Body of pancreas (tissue), 4 donors: ENCODE data around the gene ACBD6. TPM values are rescaled to one million over a fixed set of nuclear protein-coding genes. Genes with fewer than 3 reads are reported as not detected.

ENCODE experiments used
- ATAC-seq: fragments of 150-250 bp; one replicate; pipeline ENCODE4 v1.9.1; 2016
- DNase-seq, 4 donors: peaks; one replicate each; pipeline ENCODE4 v3.0.0-alpha.2; 2019
- H3K27ac ChIP-seq, 4 donors: fragments of 200-600 bp; sonication (generic); 1 replicate in 3 of 4; 2 replicates in 1 of 4; pipeline versions ENCODE4 v1.5.1 to v1.6.1; 2016 to 2019; ENCODE audit warnings: mild to moderate bottlenecking in 1 of 4, mixed read lengths in 1 of 4, moderate library complexity in 1 of 4
- H3K27me3 ChIP-seq, 2 donors: fragments of 200-600 bp; sonication (generic); one replicate each; pipeline ENCODE4 v1.6.0; 2016; ENCODE audit warnings: mild to moderate bottlenecking in 1 of 2
- H3K36me3 ChIP-seq, 2 donors: fragments of 200-600 bp; sonication (generic); replicated peaks in 1 of 2; 2 replicates each; pipeline ENCODE4 v1.5.1; 2016; ENCODE audit warnings: low read depth in 2 of 2; ENCODE audit not compliant: insufficient read depth in 1 of 2
- H3K4me1 ChIP-seq: fragments of 200-600 bp; sonication (generic); one replicate; pipeline ENCODE4 v1.6.0; 2016
- H3K4me3 ChIP-seq, 2 donors: fragments of 200-600 bp; sonication (generic); 1 replicate in 1 of 2; 2 replicates in 1 of 2; pipeline ENCODE4 v1.5.1; 2016 to 2019
- H3K9me3 ChIP-seq, 3 donors: fragments of 200-600 bp; sonication (generic); 1 replicate in 2 of 3; 2 replicates in 1 of 3; pipeline ENCODE4 v1.5.1; 2016
- POLR2A ChIP-seq, 3 donors: fragments of 450-650 bp; IDR thresholded peaks; one replicate each; pipeline ENCODE4 v1.6.1; 2016; ENCODE audit warnings: antibody characterized with exemption in 3 of 3, mild to moderate bottlenecking in 2 of 3
- WGBS, 2 donors: methylation state at CpG; one replicate each; pipeline ENCODE4 v1.1.5; 2017; 5-methylcytosine and 5-hydroxymethylcytosine counted together
- intact Hi-C: fragments of 100-400 bp; cut with DNase I; formaldehyde crosslinking; loops from one replicate; pipeline ENCODE4 v1.15.1; 2023
- total RNA-seq, 2 donors: library from RNA; depleted of rRNA; stranded (reverse); fragments of >200 nt; gene quantifications; one replicate each; pipeline ENCODE4 v1.1.0, GENCODE V29; 2016
- TF ChIP-seq, protein P1 (sequence below), 7 experiments: fragments of 450-650 bp in 4 of 7; fragments of 200-600 bp in 3 of 7; sonication (generic) in 3 of 7; IDR thresholded peaks; one replicate each; pipeline ENCODE4 v1.5.1; 2016 to 2019; ENCODE audit warnings: antibody characterized with exemption in 7 of 7

Gene ACBD6
- total RNA-seq, 2 donors from 2014 or later = 37.4 to 49.4 TPM

DNA sequence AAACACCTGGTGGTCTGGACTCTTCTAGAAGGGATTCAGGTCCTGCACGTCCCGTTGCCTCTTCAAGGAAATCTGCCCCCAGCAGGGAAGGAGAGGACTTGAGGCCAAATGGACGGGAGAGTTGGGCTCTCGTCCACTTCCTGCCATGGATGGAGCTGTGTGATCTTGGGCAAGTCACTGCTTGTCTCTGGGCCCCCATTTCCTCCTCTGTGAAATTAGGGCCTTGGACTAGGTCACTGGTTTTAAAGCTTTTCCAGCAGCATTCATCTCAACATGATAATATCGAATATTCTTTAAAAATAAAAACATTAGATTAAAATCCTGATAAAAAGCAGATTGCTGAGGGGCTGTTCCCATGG is 245.4 kb downstream of the ACBD6 start:
- TF ChIP-seq, protein P1, sequence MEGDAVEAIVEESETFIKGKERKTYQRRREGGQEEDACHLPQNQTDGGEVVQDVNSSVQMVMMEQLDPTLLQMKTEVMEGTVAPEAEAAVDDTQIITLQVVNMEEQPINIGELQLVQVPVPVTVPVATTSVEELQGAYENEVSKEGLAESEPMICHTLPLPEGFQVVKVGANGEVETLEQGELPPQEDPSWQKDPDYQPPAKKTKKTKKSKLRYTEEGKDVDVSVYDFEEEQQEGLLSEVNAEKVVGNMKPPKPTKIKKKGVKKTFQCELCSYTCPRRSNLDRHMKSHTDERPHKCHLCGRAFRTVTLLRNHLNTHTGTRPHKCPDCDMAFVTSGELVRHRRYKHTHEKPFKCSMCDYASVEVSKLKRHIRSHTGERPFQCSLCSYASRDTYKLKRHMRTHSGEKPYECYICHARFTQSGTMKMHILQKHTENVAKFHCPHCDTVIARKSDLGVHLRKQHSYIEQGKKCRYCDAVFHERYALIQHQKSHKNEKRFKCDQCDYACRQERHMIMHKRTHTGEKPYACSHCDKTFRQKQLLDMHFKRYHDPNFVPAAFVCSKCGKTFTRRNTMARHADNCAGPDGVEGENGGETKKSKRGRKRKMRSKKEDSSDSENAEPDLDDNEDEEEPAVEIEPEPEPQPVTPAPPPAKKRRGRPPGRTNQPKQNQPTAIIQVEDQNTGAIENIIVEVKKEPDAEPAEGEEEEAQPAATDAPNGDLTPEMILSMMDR (IDR thresholded peaks at IDR 0.05) = no peak
- TF ChIP-seq POLR2A (IDR thresholded peaks at IDR 0.05) = no peak
- H3K4me3 ChIP-seq = no peak overlapping the region
- DNase-seq = no peak
- ATAC-seq = no peak
- 57 to 59% methylated on average over 5 of the region's 5 CpGs for WGBS, 2 donors
- no peaks in the 10 kb centered on the region for H3K9me3 ChIP-seq
- H3K4me1 ChIP-seq = peaks cover 28% of the 10 kb centered on the region
- H3K27me3 ChIP-seq = no peaks in the 10 kb centered on the region
- no peak overlapping the region for H3K27ac ChIP-seq
- intact Hi-C loops = loop anchor here (10.0 kb wide), 1 partner anchor 228 kb away; no protein-coding TSS in a partner anchor
- no peaks in the 10 kb centered on the region for H3K36me3 ChIP-seq

DNA sequence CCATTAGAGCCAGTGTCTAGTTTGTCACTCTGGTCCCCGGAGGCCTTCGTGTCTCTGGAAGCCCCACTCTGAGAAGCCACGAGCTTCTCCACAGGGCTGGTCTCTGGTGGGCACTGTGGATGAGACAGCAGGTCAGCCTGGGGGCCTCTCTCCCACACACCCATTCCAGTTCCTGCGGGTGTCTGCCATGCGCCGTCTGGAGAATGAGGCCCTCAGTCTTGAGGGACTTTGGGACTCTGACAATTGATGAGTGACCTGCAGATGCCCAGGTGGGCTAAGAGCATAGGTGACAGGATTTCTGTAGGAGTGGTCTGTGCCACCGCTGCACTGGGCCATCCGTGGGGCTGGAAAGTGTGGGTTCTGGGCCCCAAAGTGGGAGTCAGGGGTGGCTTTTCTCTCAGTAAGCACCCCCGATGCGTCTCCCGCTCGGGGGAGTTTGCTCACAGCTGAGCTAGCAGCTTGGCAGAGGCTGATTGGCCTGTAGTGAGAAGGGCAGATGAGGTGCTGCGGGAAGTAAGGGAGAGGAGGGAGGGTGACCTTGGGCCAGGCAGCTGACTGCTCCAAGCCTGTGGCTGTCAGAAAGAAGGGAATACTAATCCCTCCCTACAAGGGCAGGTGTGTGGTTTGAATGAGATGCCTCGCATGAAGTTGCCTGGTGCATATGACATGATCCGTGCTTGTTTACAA is 245.9 kb downstream of the ACBD6 start:
- Histone ChIP-seq H3K4me1 (peaks cover 24% of the 10 kb centered on the region), H3K4me3 (no peak overlapping the region), H3K27me3 (no peaks in the 10 kb centered on the region), H3K9me3 (no peaks in the 10 kb centered on the region), H3K27ac (no peak overlapping the region), H3K36me3 (no peaks in the 10 kb centered on the region)
- DNase-seq (peak in 3 of 4 donors; percentile 39 to 50 (median 46)), ATAC-seq (peak; percentile 38)
- intact Hi-C loops = loop anchor here (10.0 kb wide), 1 partner anchor 228 kb away; no protein-coding TSS in a partner anchor
- TF ChIP-seq, protein P1 (IDR thresholded peaks at IDR 0.05) = no peak
- 57 to 63% methylated on average over 14 to 15 of the region's 15 CpGs for WGBS, 2 donors

DNA sequence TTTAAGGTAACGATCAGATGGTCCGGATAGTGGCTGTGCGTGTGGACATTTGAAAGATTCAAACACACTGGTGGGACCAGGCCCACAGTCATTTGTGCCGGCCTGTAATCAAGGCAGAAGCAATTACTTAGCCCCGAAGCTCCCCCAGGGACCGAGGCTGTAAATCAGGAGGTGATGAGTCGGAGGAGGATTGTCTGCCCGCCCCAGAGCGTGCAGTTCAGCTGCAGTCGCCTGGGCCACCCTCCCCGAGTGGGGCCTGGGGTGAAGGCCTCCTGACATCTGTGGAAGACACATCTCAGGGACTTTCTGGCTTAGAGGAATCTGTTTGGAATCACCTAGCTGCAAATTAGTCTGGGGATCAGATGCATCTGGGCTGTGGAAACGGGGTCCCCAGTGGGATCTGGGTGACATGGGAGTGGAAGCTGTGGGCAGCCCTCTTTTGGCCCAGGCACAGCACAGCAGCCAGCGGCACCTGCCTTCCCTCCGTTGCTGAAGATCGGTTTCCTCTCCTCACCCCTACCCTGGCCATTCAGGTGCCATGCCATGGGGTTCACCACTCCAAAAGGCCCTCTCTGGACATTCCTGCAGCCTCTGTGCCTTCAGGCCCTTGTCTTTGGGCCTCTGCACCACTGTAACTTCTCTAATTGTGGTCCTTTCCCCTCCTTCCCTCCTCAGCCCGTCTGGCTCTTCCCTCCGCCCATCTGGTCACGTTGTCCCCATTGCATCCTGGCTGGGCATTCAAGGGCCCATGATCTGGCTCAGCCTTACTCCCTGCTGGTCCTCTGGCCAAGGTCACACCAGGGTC is 246.6 kb downstream of the ACBD6 start:
- 78 to 84% methylated on average over 15 to 18 of the region's 18 CpGs for WGBS, 2 donors
- Histone ChIP-seq H3K4me3 (no peak overlapping the region), H3K27ac (no peak overlapping the region), H3K36me3 (no peaks in the 10 kb centered on the region), H3K4me1 (peaks cover 21% of the 10 kb centered on the region), H3K27me3 (no peaks in the 10 kb centered on the region), H3K9me3 (no peaks in the 10 kb centered on the region)
- no peak for ATAC-seq
- TF ChIP-seq POLR2A (IDR thresholded peaks at IDR 0.05) = no peak
- TF ChIP-seq, protein P1 (IDR thresholded peaks at IDR 0.05) = no peak
- intact Hi-C loops = loop anchor here (10.0 kb wide), 1 partner anchor 229 kb away; no protein-coding TSS in a partner anchor
- no peak for DNase-seq

DNA sequence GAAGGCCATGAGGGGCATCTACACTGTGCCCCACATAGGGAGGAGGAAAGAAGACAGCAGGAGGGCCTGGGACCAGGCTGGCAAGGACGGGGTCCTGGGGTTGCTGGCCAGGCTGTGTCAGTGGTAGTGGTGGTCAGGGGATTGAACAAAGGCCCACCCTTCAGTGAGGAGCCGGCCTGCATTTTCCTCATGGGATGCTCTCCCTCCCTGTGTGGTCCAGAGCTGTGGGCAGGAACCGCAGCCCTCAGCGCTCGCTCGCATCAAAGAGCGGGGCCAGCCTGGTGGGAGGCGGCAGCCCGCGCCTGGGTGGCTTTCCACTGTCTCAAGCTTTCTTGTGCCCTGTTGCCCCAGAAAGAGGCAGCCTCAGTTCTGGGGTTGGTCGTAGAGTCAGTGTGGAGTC is 247.5 kb downstream of the ACBD6 start:
- Histone ChIP-seq H3K27me3 (no peaks in the 10 kb centered on the region), H3K27ac (no peak overlapping the region), H3K4me3 (no peak overlapping the region), H3K36me3 (no peaks in the 10 kb centered on the region), H3K4me1 (peaks cover 21% of the 10 kb centered on the region), H3K9me3 (no peaks in the 10 kb centered on the region)
- WGBS, 2 donors = 89 to 91% methylated on average over 11 of the region's 11 CpGs
- intact Hi-C loops = loop anchor here (10.0 kb wide), 1 partner anchor 230 kb away; no protein-coding TSS in a partner anchor
- TF ChIP-seq POLR2A (IDR thresholded peaks at IDR 0.05) = no peak
- TF ChIP-seq, protein P1 (IDR thresholded peaks at IDR 0.05) = no peak
- no peak for ATAC-seq
- no peak for DNase-seq
